ENCODE measurements around the gene ZSCAN21. TPM values are rescaled to one million over a fixed set of nuclear protein-coding genes. Genes with fewer than 3 reads are reported as not detected.
"Not testable (repeated sequence)": the region's sequence is repeated elsewhere in the genome, so short reads cannot be mapped to it uniquely, and the experiment has no call there.

ZSCAN21 gene
- total and polyA plus RNA-seq, 2 donors (not counting 3 experiments of a cell fraction or from before 2014, with no cell fraction given), result 7.4 to 7.7 TPM

DNA sequence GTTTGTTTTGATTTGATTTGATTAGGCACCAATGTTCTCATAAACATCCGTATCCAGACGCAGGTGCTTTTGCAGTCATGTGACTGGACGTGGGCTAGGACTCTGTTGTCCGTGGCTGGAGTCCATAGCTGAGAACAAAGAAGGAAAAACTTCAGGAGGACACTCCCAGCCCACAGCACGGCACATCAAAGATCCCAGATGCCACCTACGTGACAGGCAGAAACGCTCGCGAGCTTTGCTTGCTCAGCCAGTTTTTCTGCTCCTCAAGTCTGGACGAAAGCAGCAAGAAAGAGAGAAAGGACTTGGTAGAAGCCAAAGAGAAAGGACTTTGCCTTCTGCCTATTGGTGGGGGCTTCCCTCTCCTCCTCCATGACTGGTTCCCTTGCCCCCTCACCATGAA, 41.0 kb upstream of the ZSCAN21 start:
- H3K4me2 ChIP-seq (ENCODE audit: insufficient read depth, low read length), result no peak overlapping the region
- H3K36me3 ChIP-seq (ENCODE audit: control insufficient read depth in 2 of 2, extremely low read depth in 1 of 2, insufficient read depth in 2 of 2, low read length in 2 of 2), result no peaks in the 10 kb centered on the region
- H3K27me3 ChIP-seq (ENCODE audit: control insufficient read depth in 2 of 2, insufficient read depth in 2 of 2, low read length in 2 of 2), result no peaks in the 10 kb centered on the region
- no peak overlapping the region for H3K27ac ChIP-seq (ENCODE audit: insufficient read depth, low read depth, low read length)
- H3K9me3 ChIP-seq (replicated peaks; ENCODE audit: control insufficient read depth, insufficient read depth, low read length), result no peaks in the 10 kb centered on the region
- H3K4me3 ChIP-seq (replicated peaks in 1 of 3; ENCODE audit: insufficient read depth in 1 of 3, low read depth in 1 of 3, low read length in 3 of 3), result no peak overlapping the region
- POLR2A ChIA-PET, result no interaction called here
- H2AFZ ChIP-seq (ENCODE audit: low read depth, low read length), result no peak overlapping the region
- CTCF ChIA-PET, result interaction anchor here (1.6 kb wide), 1 partner anchor 13 kb away, joined by 3 read pairs; no protein-coding TSS in a partner anchor
- H3K9ac ChIP-seq (replicated peaks; ENCODE audit: extremely low read depth, insufficient read depth, low read length), result no peak overlapping the region
- H3K9me1 ChIP-seq (replicated peaks; ENCODE audit: control insufficient read depth, extremely low read depth, insufficient read depth, low read length), result no peaks in the 10 kb centered on the region
- no peaks in the 10 kb centered on the region for H3K79me2 ChIP-seq (ENCODE audit: control insufficient read depth, insufficient read depth, low read length)
- H3K4me1 ChIP-seq (ENCODE audit: control insufficient read depth, extremely low read depth, insufficient read depth, low read length), result no peaks in the 10 kb centered on the region
- BruUV-seq (replicated peaks), result no TSS peak
- H4K20me1 ChIP-seq (replicated peaks; ENCODE audit: control insufficient read depth, extremely low read depth, insufficient read depth, low read length), result no peaks in the 10 kb centered on the region
- intact Hi-C loops (cut with micrococcal nuclease), result no loop called here
- dilution Hi-C loops (cut with MboI; ENCODE audit: extremely low pct_ligation_motif_present, low sequenced_read_pairs), result no loop called here
- DNase-seq (ENCODE audit: low read depth, low spot score), result no peak
- no peak for FAIRE-seq
- TF ChIP-seq, protein P1, sequence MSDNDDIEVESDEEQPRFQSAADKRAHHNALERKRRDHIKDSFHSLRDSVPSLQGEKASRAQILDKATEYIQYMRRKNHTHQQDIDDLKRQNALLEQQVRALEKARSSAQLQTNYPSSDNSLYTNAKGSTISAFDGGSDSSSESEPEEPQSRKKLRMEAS (IDR thresholded peaks at IDR 0.05; ENCODE audit: insufficient read depth, insufficient read length), result no peak
- no peak for TF ChIP-seq GATA2 (IDR thresholded peaks at IDR 0.05; ENCODE audit: insufficient read depth, insufficient read length, low read depth, low read length)
- TF ChIP-seq POLR2A (IDR thresholded peaks at IDR 0.05; ENCODE audit: low read depth, low read length), result no peak
- no peak for TF ChIP-seq MYC (IDR thresholded peaks at IDR 0.05; ENCODE audit: low read depth, low read length)
- TF ChIP-seq JUN (IDR thresholded peaks at IDR 0.05; ENCODE audit: borderline replicate concordance, insufficient read depth, insufficient read length, low read depth), result no peak
- TF ChIP-seq EZH2 (IDR thresholded peaks at IDR 0.05; ENCODE audit: borderline replicate concordance, low read depth, low read length, severe bottlenecking), result no peak
- TF ChIP-seq FOS (IDR thresholded peaks at IDR 0.05; ENCODE audit: borderline replicate concordance, insufficient read depth, low read length), result no peak
- TF ChIP-seq POLR2AphosphoS5 (IDR thresholded peaks at IDR 0.05; ENCODE audit: insufficient read depth, low read depth, low read length), result no peak
- TF ChIP-seq, protein P2, sequence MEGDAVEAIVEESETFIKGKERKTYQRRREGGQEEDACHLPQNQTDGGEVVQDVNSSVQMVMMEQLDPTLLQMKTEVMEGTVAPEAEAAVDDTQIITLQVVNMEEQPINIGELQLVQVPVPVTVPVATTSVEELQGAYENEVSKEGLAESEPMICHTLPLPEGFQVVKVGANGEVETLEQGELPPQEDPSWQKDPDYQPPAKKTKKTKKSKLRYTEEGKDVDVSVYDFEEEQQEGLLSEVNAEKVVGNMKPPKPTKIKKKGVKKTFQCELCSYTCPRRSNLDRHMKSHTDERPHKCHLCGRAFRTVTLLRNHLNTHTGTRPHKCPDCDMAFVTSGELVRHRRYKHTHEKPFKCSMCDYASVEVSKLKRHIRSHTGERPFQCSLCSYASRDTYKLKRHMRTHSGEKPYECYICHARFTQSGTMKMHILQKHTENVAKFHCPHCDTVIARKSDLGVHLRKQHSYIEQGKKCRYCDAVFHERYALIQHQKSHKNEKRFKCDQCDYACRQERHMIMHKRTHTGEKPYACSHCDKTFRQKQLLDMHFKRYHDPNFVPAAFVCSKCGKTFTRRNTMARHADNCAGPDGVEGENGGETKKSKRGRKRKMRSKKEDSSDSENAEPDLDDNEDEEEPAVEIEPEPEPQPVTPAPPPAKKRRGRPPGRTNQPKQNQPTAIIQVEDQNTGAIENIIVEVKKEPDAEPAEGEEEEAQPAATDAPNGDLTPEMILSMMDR (IDR thresholded peaks at IDR 0.05; ENCODE audit: extremely low read depth in 1 of 2, insufficient read depth in 1 of 2, low read depth in 1 of 2, low read length in 2 of 2), result no peak

DNA sequence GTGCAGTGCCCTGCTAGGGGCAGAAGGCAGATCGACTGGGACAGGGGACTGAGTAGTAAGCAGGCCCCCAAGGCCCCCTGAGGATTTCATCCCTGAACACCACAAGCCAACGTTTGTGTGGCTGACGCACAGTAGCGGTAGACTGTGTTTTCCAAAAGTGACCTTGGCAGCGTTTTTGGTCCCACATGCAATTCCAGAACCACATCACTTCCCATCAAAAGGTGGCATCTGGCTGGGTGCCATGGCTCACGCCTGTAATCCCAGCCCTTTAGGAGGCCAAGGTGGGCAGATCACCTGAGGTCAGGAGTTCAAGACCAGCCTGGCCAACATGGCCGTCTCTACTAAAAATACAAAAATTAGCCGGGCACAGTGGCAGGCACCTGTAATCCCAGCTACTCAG, 39.6 kb upstream of the ZSCAN21 start:
- CTCF ChIA-PET, result interaction anchor here (1.1 kb wide), 1 partner anchor 16 kb away, joined by 5 read pairs; no protein-coding TSS in a partner anchor
- H3K27me3 ChIP-seq (ENCODE audit: control insufficient read depth in 2 of 2, insufficient read depth in 2 of 2, low read length in 2 of 2); H3K4me2 ChIP-seq (ENCODE audit: insufficient read depth, low read length); POLR2A ChIA-PET; DNase-seq (ENCODE audit: low read depth, low spot score); H4K20me1 ChIP-seq (replicated peaks; ENCODE audit: control insufficient read depth, extremely low read depth, insufficient read depth, low read length); FAIRE-seq; H3K27ac ChIP-seq (ENCODE audit: insufficient read depth, low read depth, low read length); H3K4me3 ChIP-seq (replicated peaks in 1 of 3; ENCODE audit: insufficient read depth in 1 of 3, low read depth in 1 of 3, low read length in 3 of 3); H3K4me1 ChIP-seq (ENCODE audit: control insufficient read depth, extremely low read depth, insufficient read depth, low read length); BruUV-seq (replicated peaks); dilution Hi-C loops (cut with MboI; ENCODE audit: extremely low pct_ligation_motif_present, low sequenced_read_pairs); intact Hi-C loops (cut with micrococcal nuclease); H3K9ac ChIP-seq (replicated peaks; ENCODE audit: extremely low read depth, insufficient read depth, low read length); H3K9me3 ChIP-seq (replicated peaks; ENCODE audit: control insufficient read depth, insufficient read depth, low read length); H3K9me1 ChIP-seq (replicated peaks; ENCODE audit: control insufficient read depth, extremely low read depth, insufficient read depth, low read length); H3K79me2 ChIP-seq (ENCODE audit: control insufficient read depth, insufficient read depth, low read length); H3K36me3 ChIP-seq (ENCODE audit: control insufficient read depth in 2 of 2, extremely low read depth in 1 of 2, insufficient read depth in 2 of 2, low read length in 2 of 2); H2AFZ ChIP-seq (ENCODE audit: low read depth, low read length): not testable (repeated sequence)
